Jurkat, Clone E6-1 (cell line): ENCODE results near the gene GH2.
"Not testable (repeated sequence)": the region's sequence is repeated elsewhere in the genome, so short reads cannot be mapped to it uniquely, and the experiment has no call there.

Source experiments
- DNase-seq: peaks from one replicate; pipeline ENCODE4 v3.0.0-alpha.2; 2011; ENCODE audit warnings: low read depth, low spot score
- H3K4me3 ChIP-seq: 2 replicates; pipeline ENCODE4 v1.5.1; 2011; ENCODE audit warnings: mild to moderate bottlenecking, low read length, control low read depth, moderate library complexity

Gene GH2

DNA sequence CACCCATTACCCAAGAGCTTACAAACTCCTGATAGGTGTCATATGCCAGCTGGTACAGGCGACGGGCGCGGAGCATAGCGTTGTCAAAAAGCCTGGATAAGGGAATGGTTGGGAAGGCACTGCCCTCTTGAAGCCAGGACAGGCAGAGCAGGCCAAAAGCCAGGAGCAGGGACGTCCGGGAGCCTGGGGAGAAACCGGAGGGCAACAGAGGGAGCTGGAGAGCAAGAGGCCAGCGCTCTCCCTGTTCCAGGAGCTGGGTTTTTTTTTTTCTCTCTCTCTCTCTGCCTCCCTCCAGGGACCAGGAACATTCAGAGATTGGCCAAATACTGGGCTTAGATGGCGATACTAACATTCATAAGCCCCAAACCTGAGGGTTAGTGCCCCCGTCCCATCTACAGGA is 407 bp downstream of the GH2 start:
- not testable (repeated sequence) for DNase-seq

DNA sequence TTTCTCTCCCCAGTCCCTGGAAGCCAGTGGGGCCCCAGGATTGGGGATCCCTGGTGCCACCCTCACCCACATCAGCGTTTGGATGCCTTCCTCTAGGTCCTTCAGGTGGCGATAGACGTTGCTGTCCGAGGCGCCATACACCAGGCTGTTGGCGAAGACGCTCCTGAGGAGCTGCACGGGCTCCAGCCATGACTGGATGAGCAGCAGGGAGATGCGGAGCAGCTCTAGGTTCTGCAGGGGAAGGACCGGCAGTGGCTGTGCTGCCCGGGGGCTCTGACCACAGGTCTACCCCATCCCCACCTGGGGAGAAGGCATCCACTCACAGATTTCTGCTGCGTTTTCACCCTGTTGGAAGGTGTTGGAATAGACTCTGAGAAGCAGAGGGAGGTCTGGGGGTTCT is 1.0 kb downstream of the GH2 start:
- no peak for DNase-seq
- H3K4me3 ChIP-seq: no peak overlapping the region

More for the DNA sequence above, 407 bp downstream of the GH2 start:
- not testable (repeated sequence) for H3K4me3 ChIP-seq

DNA sequence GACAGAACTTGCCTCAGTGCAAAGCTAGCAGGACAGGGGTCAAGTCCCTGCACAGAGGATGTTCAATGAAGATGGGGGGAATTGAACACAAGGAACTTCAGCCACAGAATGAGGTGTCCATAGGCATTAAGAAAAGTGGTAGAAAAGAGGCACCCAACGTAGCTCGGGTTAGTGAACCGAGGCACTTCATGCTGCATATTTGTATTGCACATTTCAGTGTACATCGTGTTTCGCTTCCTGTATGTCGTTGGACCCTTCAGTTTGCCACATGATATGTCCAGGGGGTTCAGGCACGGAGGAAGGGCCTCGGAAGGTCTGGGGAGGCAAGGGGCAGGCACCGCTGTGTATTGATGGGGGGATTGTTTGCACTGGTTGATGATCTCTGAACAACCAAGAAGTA is 3.3 kb downstream of the GH2 start:
- DNase-seq, H3K4me3 ChIP-seq: not testable (repeated sequence)

GRCh38 chr17:63874693-63875092 is 7.1 kb downstream of the GH2 start:
- DNase-seq, H3K4me3 ChIP-seq: not testable (repeated sequence)

DNA sequence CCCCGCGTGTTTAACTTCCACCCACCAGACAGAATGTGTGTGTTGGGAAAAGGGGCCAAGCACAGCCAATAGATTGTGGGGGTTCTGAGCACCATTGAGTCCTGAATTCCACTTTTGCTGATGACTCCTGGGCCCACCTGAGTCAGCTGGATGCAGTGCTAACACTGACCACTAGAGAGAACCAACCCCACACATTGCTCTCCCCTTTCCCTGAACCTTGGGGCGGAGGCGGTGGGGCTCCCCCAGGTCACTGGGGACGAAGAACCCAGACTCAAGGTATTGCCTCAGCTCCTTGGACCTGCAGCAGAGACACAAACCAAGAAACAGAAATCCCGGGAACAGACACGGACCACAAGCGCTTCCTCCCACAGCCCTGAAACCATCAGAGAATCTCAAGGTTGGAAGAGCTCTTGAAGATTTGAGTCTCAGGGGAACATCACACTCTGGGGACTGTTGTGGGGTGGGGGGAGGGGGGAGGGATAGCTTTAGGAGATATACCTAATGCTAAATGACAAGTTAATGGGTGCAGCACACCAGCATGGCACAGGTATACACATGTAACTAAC is 7.6 kb downstream of the GH2 start:
- not testable (repeated sequence) for H3K4me3 ChIP-seq, DNase-seq

DNA sequence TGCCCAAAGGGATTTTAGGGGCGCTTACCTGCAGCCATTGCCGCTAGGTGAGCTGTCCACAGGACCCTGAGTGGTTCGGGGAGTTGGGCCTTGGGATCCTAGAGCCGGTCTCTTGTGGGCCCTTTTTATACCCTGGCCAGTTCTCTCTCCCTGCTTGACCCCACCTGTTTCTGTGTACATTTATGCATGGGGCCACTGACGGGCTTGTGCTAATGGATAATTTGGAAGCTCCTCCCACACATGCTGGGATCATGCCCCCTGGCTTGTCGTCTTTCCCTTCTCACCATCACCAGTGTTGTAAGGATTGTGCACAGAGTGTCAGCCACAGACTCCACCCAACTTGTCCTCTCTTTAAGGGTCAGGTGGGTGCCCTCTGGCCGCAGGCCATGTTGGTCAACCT is 8.2 kb downstream of the GH2 start, which contains the start of gene CSH2:
Gene CSH2 (minus strand): TSS at position 101 of the 400 bp plus-strand sequence. CDS start 63 bp downstream, at position 38.
- not testable (repeated sequence) for DNase-seq, H3K4me3 ChIP-seq

GRCh38 chr17:63871646-63872365 is 9.9 kb downstream of the GH2 start:
- DNase-seq, H3K4me3 ChIP-seq: not testable (repeated sequence)

- not testable (repeated sequence) for H3K4me3 ChIP-seq, DNase-seq
These were observed 11.5 kb downstream of the GH2 start for GRCh38 chr17:63870292-63870665.

GRCh38 chr17:63869491-63870291 is 12.1 kb downstream of the GH2 start:
- not testable (repeated sequence) for H3K4me3 ChIP-seq, DNase-seq

DNA sequence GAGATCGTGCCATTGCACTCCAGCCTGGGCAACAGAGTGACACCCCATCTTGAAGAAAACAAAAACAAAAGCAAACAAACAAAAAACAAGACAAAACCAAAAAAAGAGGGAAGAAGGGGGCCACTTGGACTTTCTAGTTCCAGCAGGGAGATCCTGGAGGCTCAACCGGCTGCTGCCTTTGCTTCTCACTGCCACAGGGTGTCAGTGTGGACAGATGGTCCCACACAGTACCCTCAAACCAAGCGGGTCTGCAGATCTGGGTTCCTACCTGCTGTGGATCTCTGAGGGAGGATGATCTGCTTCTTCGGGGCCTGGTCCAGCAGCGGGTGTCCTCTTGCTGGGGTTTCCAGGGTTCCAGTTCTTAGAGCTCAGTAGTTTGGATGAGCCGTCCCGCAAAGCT is 15.1 kb downstream of the GH2 start:
- H3K4me3 ChIP-seq, DNase-seq: not testable (repeated sequence)

DNA sequence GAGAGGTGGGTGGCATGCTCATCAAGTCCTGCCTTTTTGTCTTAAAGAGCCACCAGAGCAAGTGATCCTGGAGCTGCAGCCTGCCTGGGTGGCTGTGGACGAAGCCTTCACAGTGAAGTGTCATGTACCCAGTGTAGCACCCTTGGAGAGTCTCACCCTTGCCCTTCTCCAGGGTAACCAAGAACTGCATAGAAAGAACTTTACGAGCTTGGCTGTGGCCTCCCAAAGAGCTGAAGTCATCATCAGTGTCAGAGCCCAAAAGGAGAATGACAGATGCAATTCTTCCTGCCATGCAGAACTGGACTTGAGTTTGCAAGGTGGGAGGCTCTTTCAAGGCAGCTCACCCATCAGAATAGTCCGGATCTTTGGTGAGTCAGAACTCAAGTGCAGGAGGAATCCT is 22.5 kb downstream of the GH2 start:
- H3K4me3 ChIP-seq: no peak overlapping the region
- no peak for DNase-seq

DNA sequence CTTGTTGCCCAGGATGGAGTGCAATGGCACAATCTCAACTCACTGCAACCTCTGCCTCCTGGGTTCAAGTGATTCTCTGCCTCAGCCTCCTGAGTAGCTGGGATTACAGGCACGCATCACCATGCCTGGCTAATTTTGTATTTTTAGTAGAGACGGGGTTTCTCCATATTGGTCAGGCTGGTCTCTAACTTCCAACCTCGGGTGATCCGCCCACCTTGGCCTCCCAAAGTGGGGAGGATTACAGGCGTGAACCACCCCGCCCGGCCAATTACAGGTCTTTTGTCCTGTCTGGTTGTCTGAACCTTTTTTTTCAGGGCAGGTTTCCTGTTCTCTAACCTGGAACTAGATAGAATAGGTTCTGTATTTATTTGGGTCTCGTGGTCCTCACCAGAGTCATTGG is 25.3 kb downstream of the GH2 start:
- DNase-seq, H3K4me3 ChIP-seq: not testable (repeated sequence)

- H3K4me3 ChIP-seq: no peak overlapping the region
- DNase-seq: no peak
These were observed 26.6 kb downstream of the GH2 start for GRCh38 chr17:63855185-63855584.

DNA sequence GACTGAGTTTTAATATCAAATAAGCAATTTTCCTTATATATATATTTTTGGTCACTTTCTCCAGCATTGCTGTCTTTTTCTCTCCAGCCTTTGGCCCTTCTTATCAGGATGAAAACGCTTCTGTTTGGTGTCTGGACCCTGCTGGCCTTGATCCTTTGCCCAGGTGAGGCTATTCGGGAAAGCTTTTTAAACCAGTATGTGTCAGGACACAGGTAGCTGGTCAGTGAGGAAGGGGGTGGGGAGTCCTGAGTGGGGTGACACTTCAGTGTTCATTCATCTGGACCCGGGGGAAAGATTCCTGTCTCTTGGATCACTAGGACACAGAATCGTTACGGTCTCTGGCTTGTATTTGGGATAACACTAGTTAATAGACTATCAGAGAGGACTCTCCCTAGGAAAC is 27.0 kb downstream of the GH2 start:
- H3K4me3 ChIP-seq: no peak overlapping the region
- DNase-seq: no peak

DNA sequence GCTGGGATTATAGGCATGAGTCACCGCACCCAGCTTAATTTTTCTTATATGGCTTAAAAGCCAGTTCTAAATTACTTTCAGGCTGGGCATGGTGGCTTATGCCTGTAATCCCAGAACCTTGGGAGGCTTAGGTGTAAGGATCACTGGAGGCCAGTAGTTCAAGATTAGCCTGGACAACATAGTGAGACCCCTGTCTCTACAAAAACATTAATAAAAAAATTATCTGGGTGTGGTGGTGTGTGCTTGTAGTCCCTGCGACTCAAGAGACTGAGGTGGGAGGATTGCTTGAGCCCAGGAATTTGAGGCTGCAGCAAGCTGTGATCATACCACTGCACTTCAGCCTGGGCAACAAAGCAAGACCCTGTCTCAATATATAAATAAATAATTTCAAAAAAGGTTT is 28.5 kb downstream of the GH2 start:
- DNase-seq: no peak
- no peak overlapping the region for H3K4me3 ChIP-seq

- no peak overlapping the region for H3K4me3 ChIP-seq
- DNase-seq: no peak
These were observed 31.3 kb downstream of the GH2 start for GRCh38 chr17:63850401-63850800.

- peak; percentile 72 for DNase-seq
- no peak overlapping the region for H3K4me3 ChIP-seq
These were observed 32.7 kb downstream of the GH2 start for GRCh38 chr17:63848834-63849689.

- H3K4me3 ChIP-seq: no peak overlapping the region
- DNase-seq: no peak
These were observed 34.1 kb downstream of the GH2 start for GRCh38 chr17:63847525-63848249.

DNA sequence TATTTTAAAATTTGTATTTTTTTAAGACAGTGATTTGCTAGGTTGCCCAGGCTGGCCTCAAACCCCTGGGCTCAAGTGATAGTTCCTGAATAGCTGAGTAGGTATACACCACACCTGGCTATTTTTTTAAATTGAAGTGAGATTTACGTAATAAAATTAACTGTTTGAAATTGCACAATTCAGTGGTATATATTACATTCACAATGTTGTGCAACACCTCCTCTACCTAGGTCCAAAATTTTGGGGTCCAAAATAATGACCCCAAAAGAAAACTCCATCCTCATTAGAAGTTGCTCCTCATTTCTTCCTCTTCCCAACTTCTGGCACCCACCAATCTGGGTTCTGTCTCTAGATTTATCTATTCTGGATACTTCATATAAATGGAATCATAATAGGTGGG is 36.2 kb downstream of the GH2 start:
- no peak for DNase-seq
- no peak overlapping the region for H3K4me3 ChIP-seq
